ENCODE data around the gene FAM50A.

DNA sequence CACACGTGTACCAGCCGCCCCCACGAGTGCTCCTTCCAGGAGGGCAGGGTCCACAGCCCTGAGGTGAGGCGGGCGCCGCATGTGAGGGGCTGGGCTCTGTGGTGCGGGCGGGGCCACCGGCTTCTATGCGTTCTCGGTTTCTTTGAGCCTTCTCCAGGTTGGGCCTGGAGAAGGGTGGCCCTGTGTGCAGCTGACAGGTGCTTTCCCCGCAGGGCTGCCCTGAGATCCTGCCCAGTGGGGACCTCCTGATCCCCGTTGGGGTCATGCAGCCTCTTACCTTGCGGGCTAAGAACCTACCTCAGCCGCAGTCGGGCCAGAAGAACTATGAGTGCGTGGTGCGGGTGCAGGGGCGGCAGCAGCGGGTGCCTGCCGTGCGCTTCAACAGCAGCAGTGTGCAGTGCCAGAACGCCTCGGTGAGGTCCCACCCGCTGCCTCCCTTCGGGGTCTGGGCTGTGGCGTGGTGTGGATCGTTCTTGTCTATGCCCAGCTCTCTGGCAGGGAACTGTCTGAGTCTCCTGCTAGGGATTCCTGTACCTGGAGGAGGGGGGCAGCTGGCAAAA is 20.9 kb downstream of the FAM50A start:
- TF ChIP-seq, protein P1, sequence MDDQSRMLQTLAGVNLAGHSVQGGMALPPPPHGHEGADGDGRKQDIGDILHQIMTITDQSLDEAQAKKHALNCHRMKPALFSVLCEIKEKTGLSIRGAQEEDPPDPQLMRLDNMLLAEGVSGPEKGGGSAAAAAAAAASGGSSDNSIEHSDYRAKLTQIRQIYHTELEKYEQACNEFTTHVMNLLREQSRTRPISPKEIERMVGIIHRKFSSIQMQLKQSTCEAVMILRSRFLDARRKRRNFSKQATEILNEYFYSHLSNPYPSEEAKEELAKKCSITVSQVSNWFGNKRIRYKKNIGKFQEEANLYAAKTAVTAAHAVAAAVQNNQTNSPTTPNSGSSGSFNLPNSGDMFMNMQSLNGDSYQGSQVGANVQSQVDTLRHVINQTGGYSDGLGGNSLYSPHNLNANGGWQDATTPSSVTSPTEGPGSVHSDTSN (CRISPR knock-in tag; IDR thresholded peaks at IDR 0.05), result no peak
- TF ChIP-seq, protein P2, sequence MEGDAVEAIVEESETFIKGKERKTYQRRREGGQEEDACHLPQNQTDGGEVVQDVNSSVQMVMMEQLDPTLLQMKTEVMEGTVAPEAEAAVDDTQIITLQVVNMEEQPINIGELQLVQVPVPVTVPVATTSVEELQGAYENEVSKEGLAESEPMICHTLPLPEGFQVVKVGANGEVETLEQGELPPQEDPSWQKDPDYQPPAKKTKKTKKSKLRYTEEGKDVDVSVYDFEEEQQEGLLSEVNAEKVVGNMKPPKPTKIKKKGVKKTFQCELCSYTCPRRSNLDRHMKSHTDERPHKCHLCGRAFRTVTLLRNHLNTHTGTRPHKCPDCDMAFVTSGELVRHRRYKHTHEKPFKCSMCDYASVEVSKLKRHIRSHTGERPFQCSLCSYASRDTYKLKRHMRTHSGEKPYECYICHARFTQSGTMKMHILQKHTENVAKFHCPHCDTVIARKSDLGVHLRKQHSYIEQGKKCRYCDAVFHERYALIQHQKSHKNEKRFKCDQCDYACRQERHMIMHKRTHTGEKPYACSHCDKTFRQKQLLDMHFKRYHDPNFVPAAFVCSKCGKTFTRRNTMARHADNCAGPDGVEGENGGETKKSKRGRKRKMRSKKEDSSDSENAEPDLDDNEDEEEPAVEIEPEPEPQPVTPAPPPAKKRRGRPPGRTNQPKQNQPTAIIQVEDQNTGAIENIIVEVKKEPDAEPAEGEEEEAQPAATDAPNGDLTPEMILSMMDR (tag by site-specific recombination; IDR thresholded peaks at IDR 0.05), result no peak
- TF ChIP-seq ZNF391 (tag by site-specific recombination; IDR thresholded peaks at IDR 0.05; ENCODE audit: borderline replicate concordance, low read depth), result no peak
- TF ChIP-seq, protein P3, sequence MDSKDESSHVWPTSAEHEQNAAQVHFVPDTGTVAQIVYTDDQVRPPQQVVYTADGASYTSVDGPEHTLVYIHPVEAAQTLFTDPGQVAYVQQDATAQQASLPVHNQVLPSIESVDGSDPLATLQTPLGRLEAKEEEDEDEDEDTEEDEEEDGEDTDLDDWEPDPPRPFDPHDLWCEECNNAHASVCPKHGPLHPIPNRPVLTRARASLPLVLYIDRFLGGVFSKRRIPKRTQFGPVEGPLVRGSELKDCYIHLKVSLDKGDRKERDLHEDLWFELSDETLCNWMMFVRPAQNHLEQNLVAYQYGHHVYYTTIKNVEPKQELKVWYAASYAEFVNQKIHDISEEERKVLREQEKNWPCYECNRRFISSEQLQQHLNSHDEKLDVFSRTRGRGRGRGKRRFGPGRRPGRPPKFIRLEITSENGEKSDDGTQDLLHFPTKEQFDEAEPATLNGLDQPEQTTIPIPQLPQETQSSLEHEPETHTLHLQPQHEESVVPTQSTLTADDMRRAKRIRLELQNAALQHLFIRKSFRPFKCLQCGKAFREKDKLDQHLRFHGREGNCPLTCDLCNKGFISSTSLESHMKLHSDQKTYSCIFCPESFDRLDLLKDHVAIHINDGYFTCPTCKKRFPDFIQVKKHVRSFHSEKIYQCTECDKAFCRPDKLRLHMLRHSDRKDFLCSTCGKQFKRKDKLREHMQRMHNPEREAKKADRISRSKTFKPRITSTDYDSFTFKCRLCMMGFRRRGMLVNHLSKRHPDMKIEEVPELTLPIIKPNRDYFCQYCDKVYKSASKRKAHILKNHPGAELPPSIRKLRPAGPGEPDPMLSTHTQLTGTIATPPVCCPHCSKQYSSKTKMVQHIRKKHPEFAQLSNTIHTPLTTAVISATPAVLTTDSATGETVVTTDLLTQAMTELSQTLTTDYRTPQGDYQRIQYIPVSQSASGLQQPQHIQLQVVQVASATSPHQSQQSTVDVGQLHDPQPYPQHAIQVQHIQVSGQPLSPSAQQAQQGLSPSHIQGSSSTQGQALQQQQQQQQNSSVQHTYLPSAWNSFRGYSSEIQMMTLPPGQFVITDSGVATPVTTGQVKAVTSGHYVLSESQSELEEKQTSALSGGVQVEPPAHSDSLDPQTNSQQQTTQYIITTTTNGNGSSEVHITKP (tag by site-specific recombination; IDR thresholded peaks at IDR 0.05), result no peak
- TF ChIP-seq ZNF146 (tag by site-specific recombination; IDR thresholded peaks at IDR 0.05), result no peak
